HG03175 (cell line): ENCODE measurements around the gene BRAT1.

Source experiments
- ATAC-seq: cut with Tn5 transposase; IDR thresholded peaks from one replicate; pipeline ENCODE4 v1.9.1; 2021; ENCODE audit warnings: mild to moderate bottlenecking, moderate library complexity; ENCODE audit not compliant: unreplicated experiment

The BRAT1 gene

DNA sequence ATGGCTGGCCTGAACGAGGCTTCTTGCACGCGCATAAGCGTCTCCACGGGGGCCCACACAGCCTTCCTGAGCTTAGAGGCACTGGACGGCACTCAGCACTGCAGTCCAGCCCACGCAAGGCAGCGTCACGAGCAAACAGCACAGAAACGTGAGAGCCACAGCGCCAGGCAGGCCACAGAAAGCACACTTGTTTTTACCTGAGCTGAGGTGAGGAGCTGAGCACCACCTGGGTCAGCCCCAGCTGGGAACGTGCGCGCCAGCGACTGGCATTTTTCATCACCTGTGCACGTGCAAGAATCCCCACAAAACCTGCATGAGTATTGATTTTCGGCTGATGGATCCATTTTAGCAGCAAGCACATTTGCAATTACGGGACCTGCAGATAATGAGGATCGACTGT, 30.1 kb upstream of the BRAT1 start:
- no peak for ATAC-seq

DNA sequence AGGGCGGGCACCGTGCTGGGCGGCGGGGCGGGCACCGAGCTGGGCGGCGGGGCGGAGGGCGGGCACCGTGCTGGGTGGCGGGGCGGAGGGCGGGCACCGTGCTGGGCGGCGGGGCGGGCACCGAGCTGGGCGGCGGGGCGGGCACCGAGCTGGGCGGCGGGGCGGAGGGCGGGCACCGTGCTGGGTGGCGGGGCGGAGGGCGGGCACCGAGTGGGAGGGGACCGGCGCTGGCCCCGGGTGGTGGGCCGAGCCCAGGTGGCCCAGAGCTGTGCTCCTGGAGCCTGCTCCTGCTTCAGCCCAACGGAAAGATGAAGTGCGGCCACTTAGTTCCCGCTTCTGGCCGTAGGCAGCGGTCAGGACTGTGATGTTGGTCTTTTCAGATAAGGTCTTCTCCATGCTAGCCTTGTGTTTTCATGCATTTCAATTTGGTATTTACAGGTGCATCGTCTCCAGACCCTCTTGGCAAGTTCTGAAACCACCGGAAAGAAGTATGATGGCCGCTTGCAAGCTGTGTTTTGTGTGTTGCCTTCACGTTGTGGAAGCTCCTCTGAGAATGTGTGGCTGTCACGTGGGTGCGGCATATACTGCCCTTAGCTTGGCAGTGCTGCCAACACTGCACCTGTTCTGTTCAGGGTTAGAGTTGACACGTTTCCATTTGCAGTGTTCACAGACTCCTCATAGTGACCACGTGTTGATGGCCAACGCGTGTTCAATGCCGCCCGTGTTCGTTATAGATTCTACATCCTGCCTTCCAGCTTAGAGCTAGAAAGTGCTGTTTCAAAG, 28.7 kb upstream of the BRAT1 start:
- no peak for ATAC-seq

DNA sequence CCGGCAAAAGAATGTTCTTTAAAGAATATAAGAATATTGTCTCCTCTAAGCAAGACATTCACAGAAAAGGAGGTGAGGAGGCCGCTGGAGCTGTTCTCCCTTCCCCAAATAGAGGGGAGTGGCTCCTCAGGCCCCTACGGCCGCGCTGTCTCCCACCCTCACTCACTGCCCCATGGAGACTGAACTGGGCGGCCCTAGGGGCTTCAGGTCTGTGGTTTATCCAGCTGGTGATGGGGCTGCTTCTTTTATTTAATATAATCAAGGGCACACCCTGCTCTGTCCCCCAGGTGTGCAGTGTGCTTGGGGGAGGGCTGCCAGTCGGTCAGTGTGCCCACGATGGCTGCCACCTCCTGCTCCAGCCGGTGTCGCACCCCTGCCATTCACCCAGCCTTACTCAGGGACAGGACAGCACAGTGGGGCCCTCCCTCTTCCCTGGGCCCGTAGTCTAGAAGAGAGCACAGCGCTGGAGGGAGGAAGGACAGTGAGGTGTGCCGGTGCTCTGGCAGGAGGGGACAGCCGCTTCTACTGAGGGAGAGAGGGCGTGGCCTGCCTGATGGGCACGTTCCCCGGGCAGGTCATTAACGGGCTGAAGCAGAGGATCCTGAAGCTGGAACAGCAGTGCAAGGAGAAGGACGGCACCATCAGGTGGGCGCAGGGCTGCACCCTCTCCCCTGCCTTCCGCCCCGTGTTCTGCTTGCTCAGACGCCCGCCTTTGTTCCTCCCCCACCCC, 26.8 kb upstream of the BRAT1 start:
- ATAC-seq, result no peak

GRCh38 chr7:2580636-2581035, 25.3 kb upstream of the BRAT1 start:
- ATAC-seq, result no peak

- ATAC-seq, result no peak
Observed at GRCh38 chr7:2577914-2578680, 22.8 kb upstream of the BRAT1 start.

DNA sequence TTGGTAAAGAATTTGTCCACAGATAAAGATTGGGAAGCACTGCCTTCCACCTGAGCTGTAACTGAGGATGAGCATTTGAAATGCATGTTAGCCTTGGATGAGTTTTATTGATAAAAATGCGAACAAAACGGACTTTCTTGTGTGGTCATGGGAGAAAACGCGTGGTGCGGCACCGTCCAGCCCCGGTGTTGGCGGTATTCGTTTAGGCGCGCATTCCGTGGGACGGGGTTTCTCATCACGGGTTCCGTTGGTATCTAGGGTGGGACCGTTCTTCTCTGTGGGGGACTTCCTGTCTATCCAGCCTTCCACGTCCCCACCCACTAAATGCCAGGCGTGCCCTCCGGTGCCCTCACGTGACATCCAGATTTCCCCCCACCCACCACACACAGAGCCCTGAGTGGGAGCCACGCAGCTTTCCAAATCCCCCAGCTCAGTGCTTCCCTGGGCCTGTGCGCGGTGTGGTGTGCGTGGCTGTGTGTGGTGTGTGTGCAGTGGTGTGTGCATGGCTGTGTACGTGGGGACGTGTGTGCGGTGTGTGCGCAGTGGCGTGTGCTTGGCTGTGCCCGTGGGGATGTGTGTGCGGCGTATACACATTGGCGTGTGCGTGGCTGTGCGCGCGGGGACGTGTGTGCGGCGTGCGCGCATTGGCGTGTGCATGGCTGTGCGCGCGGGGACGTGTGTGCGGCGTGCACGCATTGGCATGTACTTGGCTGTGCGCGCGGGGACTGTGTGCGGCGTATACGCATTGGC, 21.6 kb upstream of the BRAT1 start:
- ATAC-seq, result no peak

DNA sequence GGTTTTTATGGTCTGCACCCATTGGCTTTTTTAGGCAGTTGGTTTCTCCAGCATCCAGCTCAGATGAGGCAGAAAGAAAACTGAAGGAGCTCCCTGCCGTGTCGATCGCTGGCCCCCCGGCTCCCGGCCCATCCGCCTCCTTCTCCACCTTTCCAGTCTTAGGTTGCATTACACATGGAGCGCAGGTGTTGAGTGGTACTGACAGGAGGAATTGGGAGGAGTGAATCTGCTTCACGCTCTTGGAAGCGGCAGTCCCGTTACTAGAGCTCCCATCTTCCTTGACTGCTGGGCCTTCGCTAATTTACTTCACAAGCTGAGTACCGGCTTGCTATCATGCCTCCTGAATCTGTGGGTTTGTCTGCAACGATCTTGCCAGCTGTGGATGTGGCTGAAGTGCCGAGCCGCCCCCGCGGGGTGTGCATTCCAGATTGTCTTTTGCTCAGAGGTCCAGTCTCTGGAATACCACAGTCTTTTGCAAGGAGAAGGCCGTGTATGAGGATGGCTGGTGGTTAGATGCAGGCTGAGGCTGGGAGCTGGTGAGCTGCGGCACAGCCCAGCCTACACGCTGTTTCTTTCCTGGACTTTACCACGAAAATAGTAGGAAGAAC, 20.5 kb upstream of the BRAT1 start:
- no peak for ATAC-seq

GRCh38 chr7:2575046-2575732, 19.9 kb upstream of the BRAT1 start:
- no peak for ATAC-seq

DNA sequence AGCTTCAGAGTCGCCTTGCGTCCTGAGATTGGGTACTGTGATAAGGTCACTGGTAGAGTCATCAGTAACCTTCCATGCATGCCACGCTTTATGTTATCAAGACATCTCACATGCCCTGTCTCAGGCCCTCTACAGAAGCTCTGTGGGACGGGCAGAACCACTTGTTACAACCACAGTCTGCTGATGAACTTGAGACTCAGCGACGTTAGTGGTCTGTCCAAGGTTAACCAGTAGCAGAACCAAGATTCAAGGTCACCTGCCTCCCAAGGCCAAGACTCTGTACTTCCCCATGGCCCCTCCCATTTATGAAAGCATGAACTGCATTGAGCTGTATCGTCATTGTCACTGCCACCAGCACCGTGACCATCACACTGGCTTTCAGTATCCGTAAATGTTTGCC, 18.4 kb upstream of the BRAT1 start:
- ATAC-seq, result no peak

DNA sequence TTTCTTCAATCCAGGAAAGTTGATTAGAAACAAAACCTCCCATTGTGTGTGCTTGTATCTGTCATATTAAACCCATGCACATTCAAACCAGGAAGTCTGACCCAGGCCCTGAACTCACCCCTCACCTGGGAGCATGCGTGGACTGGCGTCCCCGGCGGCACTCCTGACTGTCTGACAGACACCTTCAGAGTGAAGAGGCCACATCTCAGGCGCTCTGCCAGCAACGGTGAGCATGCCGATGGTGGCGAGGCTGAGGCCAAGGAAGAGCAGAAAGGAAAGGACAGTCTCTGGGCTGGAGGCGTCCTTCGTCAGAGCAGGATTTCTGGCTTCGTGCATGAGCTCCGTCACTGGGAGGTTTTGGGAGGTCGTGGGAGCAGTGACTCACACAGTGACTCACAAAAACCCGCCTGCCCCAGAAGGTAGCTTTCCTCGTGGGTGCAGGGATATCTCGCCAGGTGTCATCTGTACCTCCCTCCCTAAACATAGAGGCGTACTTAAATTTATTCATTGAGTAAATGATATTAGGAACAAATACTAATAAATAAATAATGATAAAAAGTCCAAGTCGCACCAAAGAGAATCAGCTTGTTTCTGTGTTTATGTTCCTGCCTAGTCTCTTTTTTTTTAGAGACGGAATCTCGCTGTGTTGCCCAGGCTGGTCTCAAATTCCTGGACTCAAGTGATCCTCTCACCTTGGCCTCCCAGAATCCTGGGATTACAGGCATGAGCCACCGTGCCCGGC, 16.9 kb upstream of the BRAT1 start:
- ATAC-seq, result no peak

GRCh38 chr7:2571409-2571808, 16.1 kb upstream of the BRAT1 start:
- ATAC-seq, result no peak

GRCh38 chr7:2570021-2570420, 14.7 kb upstream of the BRAT1 start:
- ATAC-seq, result no peak

DNA sequence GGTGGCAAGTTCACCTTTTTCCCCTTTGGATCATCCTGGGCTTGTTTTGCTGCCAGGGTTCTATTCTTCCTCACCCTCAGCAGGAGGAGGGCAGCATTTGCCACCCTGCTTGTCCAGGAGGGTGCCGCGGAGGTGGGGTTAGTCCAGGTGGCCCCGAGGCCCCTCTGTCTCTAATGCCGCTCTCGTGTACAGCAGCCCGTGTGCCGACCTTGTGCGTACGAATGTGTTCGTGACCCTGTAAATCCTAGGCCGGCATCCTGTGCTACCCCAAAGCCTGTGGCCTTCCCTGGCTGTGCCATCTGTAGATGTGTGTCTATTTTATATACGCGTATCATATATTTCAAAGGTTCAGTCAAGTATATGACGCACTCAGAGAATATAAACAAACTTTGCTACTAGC, 14.1 kb upstream of the BRAT1 start:
- no peak for ATAC-seq

DNA sequence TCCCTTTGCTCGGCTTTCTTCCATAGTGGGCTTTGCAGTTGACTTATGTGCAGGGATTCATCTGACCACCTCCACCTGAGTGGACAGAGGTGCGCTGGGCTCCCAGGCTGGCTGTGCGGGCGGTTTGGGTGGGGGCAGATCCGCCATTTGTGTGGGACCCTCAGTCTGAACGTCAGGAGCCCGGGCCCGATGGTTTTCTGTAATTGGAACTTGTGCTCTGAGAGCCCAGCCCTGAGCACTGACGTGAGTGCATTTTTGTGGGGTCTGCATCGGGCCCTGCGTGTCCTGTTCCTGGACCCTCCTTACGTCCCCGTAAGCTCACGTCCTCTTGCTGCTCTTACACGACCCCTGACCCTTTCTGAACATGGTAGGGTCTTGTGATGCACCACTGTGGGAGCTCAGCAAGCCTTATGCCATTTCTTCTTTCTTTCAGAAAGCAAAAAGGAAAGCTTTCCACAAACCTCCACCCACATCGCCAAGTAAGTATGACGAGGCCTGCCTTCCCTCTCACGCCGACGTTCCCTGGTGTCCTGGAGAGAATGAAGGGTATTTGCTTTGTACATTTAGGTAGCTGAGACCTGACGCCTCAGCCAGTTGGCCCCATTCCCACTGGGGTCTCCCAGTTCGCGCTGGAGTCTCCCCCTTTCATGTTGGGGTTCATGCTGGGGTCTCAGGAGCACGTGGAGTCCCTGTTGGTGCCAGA, 13.3 kb upstream of the BRAT1 start:
- no peak for ATAC-seq

DNA sequence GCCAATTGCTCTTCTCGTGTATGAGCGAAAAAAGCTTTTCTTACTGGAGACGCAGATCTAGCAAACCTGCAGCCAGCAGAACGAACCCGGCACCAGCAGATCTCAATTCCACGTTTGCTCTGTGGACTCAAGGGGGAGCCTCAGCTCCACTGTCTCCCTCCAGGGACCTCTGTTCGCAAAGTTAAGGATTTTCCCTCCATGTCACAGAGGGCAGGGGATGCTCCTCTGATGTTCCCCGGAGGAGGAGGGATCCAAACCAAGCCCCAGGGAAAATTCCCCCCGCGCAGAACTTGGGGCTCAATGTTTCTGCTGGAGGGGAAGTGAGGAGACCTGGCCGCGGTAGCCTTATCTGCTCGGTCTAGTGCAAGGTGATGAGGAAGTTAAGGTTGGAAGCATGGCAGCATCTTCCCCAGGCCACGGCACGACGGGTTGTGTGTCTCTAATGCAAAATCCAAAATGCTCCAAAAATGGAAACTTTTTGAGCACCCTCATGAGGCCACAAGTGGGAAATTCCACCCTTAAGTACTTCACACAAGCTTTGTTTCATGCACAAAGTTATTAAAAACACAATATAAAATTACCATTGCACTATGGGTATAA, 12.5 kb upstream of the BRAT1 start:
- ATAC-seq, result no peak

DNA sequence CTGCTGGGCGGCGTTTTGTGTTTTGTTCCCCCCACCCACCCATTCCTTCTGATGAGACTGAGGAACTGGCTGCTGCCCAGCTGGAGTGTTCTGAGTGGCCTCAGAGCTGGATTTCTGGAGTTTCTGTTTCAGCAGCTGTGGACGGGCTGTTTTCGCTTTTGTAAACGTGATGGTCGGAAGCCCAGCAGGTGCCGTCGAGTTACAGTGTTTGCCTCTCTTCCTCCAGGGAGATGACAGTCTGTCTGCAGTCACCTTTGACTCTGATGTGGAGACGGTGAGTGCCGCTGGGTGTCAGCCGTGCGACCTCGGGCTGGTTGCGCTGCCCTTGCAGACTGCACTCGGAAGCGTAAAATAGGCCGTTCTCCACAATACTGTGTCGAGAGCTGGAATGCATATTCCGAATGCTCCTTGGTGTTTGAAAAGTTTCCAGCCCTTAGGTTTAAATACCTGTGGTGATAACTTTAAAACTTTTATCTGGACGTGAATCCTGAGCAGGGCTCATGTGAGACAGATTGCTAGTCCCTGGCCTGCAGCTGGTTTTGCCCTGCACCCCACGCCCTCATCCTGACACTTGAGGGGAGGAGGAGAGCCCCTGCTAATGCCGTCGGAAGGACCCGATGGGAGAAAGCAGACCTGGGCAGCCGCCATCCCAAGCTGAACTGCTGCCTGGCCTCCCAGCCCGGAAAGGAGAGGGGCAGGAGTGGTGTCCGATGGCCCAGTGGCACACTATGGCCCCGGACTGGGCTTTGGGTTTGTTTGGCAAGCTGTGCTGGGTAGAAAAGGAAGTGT, 11.8 kb upstream of the BRAT1 start:
- ATAC-seq, result peak; percentile 74

GRCh38 chr7:2566348-2566889, 11.1 kb upstream of the BRAT1 start:
- ATAC-seq, result no peak
